GM11168 (cell line): ENCODE results near the gene MRPL58.
"Not testable (repeated sequence)": the region's sequence is repeated elsewhere in the genome, so short reads cannot be mapped to it uniquely, and the experiment has no call there.

Experiments used
- in situ Hi-C: fragments of 300-500 bp; cut with MboI; formaldehyde crosslinking; loops from one replicate; pipeline ENCODE4 v1.12.0; 2022; ENCODE audit warnings: low sequenced_read_pairs; ENCODE audit not compliant: unreplicated experiment

The MRPL58 gene

DNA sequence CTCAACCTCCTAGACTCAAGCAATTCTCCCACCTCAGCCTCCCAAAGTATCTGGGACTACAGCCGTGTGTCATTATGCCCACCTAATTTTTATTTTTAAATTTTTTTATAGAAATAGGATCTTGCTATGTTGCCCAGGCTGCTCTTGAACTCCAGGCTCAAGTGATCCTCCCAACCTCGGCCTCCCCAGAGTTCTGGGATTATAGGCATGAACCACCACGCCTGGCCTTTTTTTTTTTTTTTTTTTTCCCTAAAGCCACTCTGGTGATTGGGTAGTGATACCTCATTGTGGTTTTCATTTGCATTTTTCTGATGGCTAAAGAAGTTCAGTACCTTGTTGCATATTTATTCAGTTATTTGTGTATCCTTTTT is 26.3 kb upstream of the MRPL58 start:
- in situ Hi-C loops = no loop called here

- in situ Hi-C loops = no loop called here
Observed at GRCh38 chr17:74987418-74987908, 25.0 kb upstream of the MRPL58 start, which contains the start of gene CDR2L. Gene CDR2L, plus strand, starts transcription at chr17:74987632. Its CDS starts 412 bp downstream, at chr17:74988044.

DNA sequence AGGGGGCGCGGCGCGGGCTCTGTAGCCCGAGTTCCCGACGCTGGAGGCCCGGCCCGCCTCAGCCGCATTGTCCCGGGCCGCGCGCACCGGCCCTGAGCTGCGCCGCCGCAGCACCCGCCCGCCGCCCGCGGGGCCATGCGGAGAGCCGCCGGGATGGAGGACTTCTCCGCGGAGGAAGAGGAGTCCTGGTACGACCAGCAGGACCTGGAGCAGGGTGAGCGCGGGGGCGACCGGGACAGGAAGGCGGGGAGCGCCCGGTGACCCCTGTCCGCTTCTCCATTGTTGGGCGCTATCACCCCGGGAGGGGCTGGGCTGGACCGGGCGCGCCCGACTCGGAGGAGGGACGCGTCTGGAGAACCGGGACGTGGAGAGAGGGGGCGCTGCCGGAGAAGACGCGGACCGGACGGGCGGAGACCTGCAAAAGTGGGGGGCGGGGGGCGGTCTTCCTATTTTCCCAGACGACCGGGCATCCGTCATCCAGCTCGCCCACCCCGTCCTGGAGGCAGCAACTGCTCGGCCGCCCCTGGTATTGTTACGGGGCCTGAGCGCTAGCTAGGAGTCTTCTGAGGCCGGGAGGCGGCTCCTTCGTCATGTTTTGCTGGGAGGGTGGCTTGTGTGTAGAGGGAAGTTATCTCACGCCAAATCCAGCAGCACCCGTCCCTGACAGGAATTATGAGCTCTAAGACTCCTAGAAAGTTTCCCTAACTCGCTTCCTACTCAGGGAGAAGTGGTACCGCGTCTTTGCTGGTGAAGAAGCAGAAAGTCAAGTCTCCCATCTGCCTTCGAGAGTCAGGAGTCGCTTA is 24.4 kb upstream of the MRPL58 start:
- in situ Hi-C loops = no loop called here

DNA sequence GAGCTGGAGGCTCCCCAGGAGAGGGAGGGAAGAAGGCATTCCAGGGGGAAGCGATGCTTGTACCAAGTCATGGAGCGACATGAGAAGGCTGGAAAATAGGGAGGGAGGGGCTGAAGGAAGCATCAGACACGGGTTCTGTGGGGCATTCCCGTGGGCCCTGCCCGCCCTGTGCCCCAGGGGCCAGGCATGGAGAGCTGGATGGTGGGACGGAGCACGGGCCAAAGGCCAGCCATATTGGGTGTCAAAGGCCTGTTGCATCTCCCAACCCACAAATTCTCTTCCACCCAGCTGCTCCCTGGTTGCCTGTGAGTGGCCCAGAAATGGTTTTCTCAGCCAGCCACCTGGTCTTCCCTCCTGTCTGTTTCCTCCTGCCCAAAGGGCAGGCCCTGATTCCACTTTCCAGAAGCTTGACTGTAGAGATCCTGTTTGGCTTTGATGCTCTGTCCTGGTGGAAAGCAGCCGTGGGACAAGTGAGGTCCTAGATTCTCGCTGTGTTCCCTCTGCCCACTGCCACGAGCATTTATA is 21.8 kb upstream of the MRPL58 start:
- in situ Hi-C loops = no loop called here

DNA sequence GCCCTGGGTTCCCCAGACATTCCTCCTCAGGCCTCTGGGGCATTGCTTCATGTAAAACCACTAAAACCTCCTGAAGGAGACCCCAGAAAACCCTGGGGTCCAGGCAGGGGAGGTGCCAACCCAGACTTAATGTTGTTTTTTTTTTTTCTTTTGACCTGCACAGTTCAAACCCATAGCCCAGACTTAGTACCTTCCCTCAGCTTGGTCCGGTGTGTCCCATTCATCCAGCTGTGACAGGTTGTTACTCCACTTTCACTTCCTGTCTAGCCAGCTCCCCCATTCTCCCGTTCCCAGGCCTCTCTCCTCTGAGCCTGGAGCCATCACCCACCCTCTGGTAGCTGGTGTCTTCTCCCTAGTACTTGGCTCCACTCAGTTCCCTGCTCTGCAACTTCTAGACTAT is 20.2 kb upstream of the MRPL58 start:
- in situ Hi-C loops = no loop called here

- in situ Hi-C loops = no loop called here
Observed at GRCh38 chr17:74994440-74994839, 18.0 kb upstream of the MRPL58 start.

- in situ Hi-C loops = no loop called here
Observed at GRCh38 chr17:74995847-74996246, 16.6 kb upstream of the MRPL58 start.

DNA sequence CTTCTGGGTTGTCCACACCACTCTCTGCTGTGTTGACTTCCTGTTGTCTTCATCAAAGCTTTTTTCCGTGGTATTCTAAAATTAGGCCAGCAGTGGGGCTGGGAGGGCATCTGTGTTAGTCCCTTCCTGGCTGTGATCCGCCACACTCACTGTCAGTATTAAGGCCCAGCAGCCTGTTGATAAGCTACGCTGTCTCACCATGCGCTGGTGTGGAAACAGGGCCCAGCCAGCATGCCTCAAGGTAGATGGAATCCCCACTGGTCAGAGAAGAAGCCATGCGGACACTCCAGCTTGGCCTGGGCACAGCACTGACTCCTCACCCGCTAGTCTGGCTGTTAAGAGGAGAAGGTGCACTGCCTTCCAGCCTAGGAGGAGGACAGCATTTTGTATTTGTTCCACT is 13.7 kb upstream of the MRPL58 start:
- in situ Hi-C loops = no loop called here

DNA sequence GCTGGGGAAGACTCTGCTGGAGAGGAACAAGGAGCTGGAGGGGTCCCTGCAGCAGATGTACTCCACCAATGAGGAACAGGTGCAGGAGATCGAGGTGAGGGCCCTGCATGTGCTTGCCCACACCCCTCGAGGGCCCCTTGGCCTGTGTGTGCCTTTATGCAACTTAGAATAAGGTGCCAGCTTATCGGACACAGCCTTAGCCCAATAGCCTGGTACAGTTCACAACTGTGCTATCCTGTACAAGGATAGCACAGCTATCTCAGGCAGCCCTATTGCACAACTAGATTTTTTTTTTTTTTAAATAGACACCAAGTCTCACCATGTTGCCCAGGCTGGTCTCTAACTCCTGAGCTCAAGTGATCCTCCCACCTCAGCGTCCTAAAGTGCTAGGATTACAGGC is 12.9 kb upstream of the MRPL58 start:
- in situ Hi-C loops = no loop called here

DNA sequence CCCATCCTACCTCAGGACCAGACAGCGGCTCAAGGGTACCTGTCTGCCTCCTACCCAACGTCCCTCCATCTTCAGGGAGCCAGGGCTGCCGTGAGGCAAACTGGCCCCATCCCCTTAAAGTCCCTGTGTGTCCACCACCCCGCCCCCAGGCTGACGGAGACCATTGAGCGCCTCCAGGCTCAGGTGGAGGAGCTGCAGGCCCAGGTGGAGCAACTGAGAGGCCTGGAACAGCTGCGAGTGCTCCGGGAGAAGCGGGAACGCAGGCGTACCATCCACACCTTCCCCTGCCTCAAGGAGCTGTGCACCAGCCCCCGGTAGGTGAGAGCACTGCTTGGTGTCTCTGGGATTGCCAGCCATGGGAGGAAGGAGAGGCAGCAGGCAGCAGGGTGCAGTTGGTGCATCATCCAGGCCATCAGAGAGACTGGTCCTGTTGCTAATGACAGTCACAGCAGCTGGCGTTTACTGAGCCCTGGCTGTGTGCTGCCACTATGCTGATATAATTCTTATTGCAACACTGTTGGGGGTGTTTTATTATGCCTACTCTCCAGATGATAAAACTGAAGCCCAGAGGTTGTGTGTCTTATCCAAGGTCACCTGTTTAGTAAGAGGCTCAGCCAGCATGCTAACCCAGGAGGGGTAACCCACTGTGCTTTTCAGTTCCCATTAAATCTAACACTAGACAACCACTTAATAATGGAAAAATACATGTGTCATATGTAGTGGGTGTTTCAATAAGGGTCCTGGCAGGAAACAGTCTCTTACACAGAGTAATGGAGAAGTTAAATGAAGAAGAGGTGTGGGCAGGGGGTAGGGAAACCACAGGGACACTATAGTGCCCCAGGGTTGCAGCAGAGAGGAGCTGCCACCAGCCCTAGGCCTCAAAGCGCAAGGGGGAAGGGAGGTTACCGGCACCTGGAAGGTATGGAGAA is 10.3 kb upstream of the MRPL58 start:
- in situ Hi-C loops = no loop called here

DNA sequence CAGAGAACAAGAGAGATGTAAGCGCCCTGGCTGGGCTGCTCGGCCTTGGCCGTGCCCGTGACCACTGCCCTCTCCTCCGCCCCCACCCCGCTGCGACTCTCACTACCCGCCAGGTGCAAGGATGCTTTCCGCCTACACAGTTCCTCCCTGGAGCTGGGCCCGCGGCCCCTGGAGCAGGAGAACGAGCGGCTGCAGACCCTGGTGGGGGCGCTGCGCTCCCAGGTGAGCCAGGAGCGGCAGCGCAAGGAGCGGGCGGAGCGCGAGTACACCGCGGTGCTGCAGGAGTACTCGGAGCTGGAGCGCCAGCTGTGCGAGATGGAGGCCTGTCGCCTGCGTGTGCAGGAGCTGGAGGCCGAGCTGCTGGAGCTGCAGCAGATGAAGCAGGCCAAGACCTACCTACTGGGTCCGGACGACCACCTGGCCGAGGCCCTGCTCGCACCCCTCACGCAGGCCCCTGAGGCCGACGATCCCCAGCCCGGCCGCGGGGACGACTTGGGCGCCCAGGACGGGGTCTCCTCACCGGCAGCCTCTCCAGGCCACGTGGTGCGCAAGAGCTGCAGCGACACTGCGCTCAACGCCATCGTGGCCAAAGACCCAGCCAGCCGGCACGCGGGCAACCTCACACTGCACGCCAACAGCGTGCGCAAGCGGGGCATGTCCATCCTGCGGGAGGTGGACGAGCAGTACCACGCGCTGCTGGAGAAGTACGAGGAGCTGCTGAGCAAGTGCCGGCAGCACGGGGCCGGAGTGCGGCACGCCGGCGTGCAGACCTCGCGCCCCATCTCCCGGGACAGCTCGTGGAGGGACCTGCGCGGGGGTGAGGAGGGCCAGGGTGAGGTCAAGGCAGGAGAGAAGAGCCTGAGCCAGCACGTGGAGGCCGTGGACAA is 9.2 kb upstream of the MRPL58 start:
- in situ Hi-C loops = no loop called here

- in situ Hi-C loops = no loop called here
Observed at GRCh38 chr17:75003957-75004355, 8.5 kb upstream of the MRPL58 start.

- in situ Hi-C loops = no loop called here
Observed at GRCh38 chr17:75004371-75004770, 8.1 kb upstream of the MRPL58 start.

GRCh38 chr17:75005291-75005690 is 7.2 kb upstream of the MRPL58 start:
- in situ Hi-C loops = no loop called here

DNA sequence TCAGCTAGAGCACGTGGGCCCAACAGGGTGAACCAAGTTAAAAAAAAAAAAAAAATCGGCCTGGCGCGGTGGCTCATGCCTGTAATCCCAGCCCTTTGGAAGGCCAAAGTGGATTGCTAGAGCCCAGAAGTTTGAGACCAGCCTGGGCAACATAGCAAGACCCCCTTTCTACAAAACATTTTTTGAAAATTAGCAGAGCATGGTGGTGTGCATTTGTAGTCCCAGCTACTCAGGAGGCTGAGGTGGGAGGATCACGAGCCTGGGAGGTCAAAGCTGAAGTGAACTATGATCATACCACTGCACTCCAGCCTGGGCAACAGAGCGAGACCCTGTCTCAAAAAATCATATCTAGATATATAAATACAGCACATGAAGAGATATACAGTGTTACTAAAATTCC is 6.4 kb upstream of the MRPL58 start:
- in situ Hi-C loops = not testable (repeated sequence)

DNA sequence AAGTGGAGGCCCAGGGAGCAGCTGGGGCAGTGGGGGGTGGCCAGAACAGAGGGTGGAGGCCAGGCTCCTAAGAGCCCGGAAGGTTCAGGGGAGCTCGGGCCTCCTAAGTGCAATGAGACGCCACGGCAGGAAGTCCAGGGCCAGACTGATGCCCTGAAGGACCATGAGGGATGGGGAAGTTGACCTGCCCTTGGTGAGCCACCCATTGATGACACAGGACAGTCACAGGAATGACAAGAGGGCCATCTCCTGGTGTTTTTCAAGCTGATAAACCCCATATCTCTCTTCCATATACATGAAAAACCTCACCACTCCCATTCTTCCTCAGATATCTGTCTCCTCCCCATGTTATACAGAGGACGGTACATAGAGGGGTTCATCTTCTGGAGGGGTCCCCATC is 5.8 kb upstream of the MRPL58 start:
- in situ Hi-C loops = no loop called here

DNA sequence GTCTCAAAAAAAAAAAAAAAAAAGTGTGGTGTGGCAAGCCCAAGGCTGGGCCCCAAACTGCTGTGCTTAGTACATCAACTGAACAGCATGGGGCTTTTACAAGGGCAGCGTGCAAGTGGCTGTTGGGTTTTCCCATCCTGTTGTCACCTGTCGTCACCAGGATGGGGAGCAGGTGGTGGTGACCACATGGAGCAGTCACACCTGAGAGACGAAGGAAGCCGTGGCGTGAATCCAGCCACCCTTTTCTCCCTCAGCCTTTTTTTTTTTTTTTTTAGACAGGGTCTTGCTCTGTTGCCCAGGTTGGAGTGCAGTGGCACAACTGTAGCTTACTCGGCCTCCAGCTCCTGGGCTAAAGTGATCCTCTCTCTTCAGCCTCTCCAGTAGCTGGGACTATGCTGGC is 4.1 kb upstream of the MRPL58 start:
- in situ Hi-C loops = no loop called here

DNA sequence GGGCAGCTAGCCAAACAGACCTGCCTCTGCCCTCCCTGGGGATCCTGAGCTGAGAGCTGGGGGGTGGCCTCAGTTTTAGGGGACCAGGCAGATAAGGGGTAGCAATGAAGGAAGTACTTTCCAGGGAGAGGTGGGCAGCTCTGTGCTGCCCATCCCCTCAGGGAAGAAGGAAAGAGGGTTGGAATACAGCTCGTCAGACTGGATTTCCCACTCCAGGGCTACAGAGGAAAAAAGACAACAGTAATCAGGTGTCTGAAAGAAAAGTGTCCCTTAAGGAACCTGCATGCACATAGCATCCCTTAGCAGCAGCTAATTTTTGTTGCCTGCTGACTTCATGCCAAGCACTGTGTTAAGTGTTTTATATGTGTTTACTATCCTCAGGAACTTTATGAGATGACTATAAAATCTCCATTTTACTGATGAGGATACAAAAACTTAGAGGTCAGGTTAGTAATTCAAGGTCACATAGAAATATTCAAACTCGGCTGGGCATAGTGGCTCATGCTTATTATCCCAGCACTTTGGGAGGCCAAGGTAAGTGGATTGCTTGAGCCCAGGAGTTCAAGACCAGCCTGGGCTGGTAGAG is 3.2 kb upstream of the MRPL58 start:
- in situ Hi-C loops = no loop called here

GRCh38 chr17:75010683-75011400 is 1.6 kb upstream of the MRPL58 start:
- in situ Hi-C loops = no loop called here
